K562 (cell line): ENCODE results near the gene TPCN1. TPM values are rescaled to one million over a fixed set of nuclear protein-coding genes. Genes with fewer than 3 reads are reported as not detected.

Experiments used
- ATAC-seq: fragments of 200-7000 bp; cut with Tn5 transposase; 3 replicates; pipeline ENCODE4 v1.9.1; 2020; ENCODE audit warnings: moderate library complexity
- BruUV-seq: library from RNA; stranded (reverse); fragments of 400-500 nt; replicated peaks from 2 replicates; lab custom pipeline; 2021; lab: Mats Ljungman, UMichigan
- CTCF ChIA-PET: fragments of 300-600 bp; formaldehyde crosslinking; extraction: SDS; loops from one replicate; lab custom pipeline; 2021; ENCODE audit warnings: low intra/inter-chr PET ratio; lab: Yijun Ruan, JAX
- POLR2A ChIA-PET: fragments of 300-600, 350-650 bp; sonication (Branson Sonifier 250); formaldehyde crosslinking; extraction: SDS; loops from one replicate; lab custom pipeline; 2021; ENCODE audit warnings: antibody characterized with exemption, inconsistent platforms; lab: Yijun Ruan, JAX
- DNase-seq, 4 experiments: peaks; one replicate each; pipeline versions ENCODE4 v3.0.0 to v3.0.0-alpha.2; 2011 to 2018; ENCODE audit warnings: low spot score in 3 of 4, mixed read lengths in 3 of 4; ENCODE audit errors: extremely low read depth in 1 of 4
- FAIRE-seq: peaks from 2 replicates; lab custom pipeline; 2011; peaks lifted over from hg19 to GRCh38; lab: Jason Lieb, UNC
- H2AFZ ChIP-seq: 2 replicates; pipeline ENCODE4 v1.6.0; 2011; ENCODE audit warnings: low read depth, low read length, control low read depth, inconsistent platforms
- H3K27ac ChIP-seq: fragments of 200-600 bp; 3 replicates; pipeline ENCODE4 v1.8.0; 2011; ENCODE audit warnings: low read depth, mild to moderate bottlenecking, control low read depth, inconsistent platforms, low read length, moderate library complexity, mixed read lengths; ENCODE audit errors: extremely low read depth
- H3K27me3 ChIP-seq, 2 experiments: fragments of 300-600 bp in 1 of 2; 2 replicates in 1 of 2; 3 replicates in 1 of 2; pipeline versions ENCODE4 v1.6.0 to v1.8.0; 2011; ENCODE audit warnings: inconsistent platforms in 2 of 2, low read length in 2 of 2, mild to moderate bottlenecking in 1 of 2, mixed read lengths in 1 of 2, moderate library complexity in 1 of 2; ENCODE audit not compliant: control insufficient read depth in 2 of 2, insufficient read depth in 2 of 2
- H3K36me3 ChIP-seq: fragments of 300-600 bp; 3 replicates; pipeline ENCODE4 v1.8.0; 2011; ENCODE audit warnings: mild to moderate bottlenecking, low read length, inconsistent platforms; ENCODE audit not compliant: control insufficient read depth, insufficient read depth
- H3K4me1 ChIP-seq, 2 experiments: fragments of 200-600 bp in 1 of 2; replicated peaks in 1 of 2; 2 replicates in 1 of 2; 3 replicates in 1 of 2; pipeline versions ENCODE4 v1.5.1 to v1.8.0; 2011; ENCODE audit warnings: inconsistent platforms in 2 of 2, low read length in 2 of 2, mild to moderate bottlenecking in 1 of 2, mixed read lengths in 1 of 2, moderate library complexity in 1 of 2; ENCODE audit not compliant: control insufficient read depth in 2 of 2, insufficient read depth in 2 of 2
- H3K4me2 ChIP-seq: 2 replicates; pipeline ENCODE4 v1.6.1; 2011; ENCODE audit warnings: low read length, control low read depth, inconsistent platforms, mixed read lengths; ENCODE audit not compliant: insufficient read depth
- H3K4me3 ChIP-seq: fragments of 200-600 bp; sonication (generic), shearing (Covaris generic); 2 replicates; pipeline ENCODE4 v1.5.1; 2016; ENCODE audit warnings: control low read depth, inconsistent platforms
- H3K79me2 ChIP-seq: fragments of 200-600 bp; 3 replicates; pipeline ENCODE4 v1.8.0; 2011; ENCODE audit warnings: low read length, inconsistent platforms; ENCODE audit not compliant: control insufficient read depth, insufficient read depth
- H3K9ac ChIP-seq, 2 experiments: 2 replicates each; pipeline versions ENCODE4 v1.6.0 to v1.6.1; 2011; ENCODE audit warnings: low read depth in 2 of 2, low read length in 2 of 2, control low read depth in 1 of 2, inconsistent platforms in 1 of 2, mild to moderate bottlenecking in 1 of 2, mixed read lengths in 1 of 2; ENCODE audit not compliant: insufficient read depth in 1 of 2
- H3K9me1 ChIP-seq: one replicate; pipeline ENCODE4 v1.6.0; 2011; ENCODE audit warnings: inconsistent platforms, mild to moderate bottlenecking, low read length, moderate library complexity; ENCODE audit not compliant: control insufficient read depth, insufficient read depth
- H3K9me3 ChIP-seq: replicated peaks from 2 replicates; pipeline ENCODE4 v1.5.1; 2011; ENCODE audit warnings: low read depth, low read length, inconsistent platforms; ENCODE audit not compliant: control insufficient read depth, insufficient read depth
- H4K20me1 ChIP-seq: replicated peaks from 2 replicates; pipeline ENCODE4 v1.6.1; 2011; ENCODE audit warnings: low read length, inconsistent platforms, mixed read lengths; ENCODE audit not compliant: control insufficient read depth, insufficient read depth
- BCOR ChIP-seq: fragments of 450-650 bp; IDR thresholded peaks from 2 replicates; pipeline ENCODE4 v1.6.1; 2016
- MAFK ChIP-seq: IDR thresholded peaks from 2 replicates; pipeline ENCODE4 v1.6.1; 2011; ENCODE audit warnings: low read length, improper control_type of control experiment
- MAZ ChIP-seq, 2 experiments: fragments of 450-650 bp in 1 of 2; sonication (generic) in 1 of 2; formaldehyde crosslinking; IDR thresholded peaks in 1 of 2; conservative IDR thresholded peaks in 1 of 2; 2 replicates each; pipeline versions ENCODE4 v1.4.0 to v1.5.0; 2020; ENCODE audit warnings: mild to moderate bottlenecking in 1 of 2, missing genetic modification reagents in 1 of 2
- NRF1 ChIP-seq, 2 experiments: fragments of 450-650 bp; IDR thresholded peaks in 1 of 2; conservative IDR thresholded peaks in 1 of 2; 2 replicates each; pipeline ENCODE4 v1.6.1; 2014; ENCODE audit warnings: mild to moderate bottlenecking in 2 of 2
- RBM25 ChIP-seq: fragments of 200-400 bp; formaldehyde crosslinking; IDR thresholded peaks from 2 replicates; pipeline ENCODE4 v1.6.1; 2018; ENCODE audit warnings: low read length, low read depth, moderate library complexity; ENCODE audit not compliant: severe bottlenecking
- TSHZ1 ChIP-seq: fragments of 250-450 bp; sonication (Bioruptor Pico); IDR thresholded peaks from 2 replicates; pipeline ENCODE4 v1.4.0; 2020; ENCODE audit warnings: mild to moderate bottlenecking, moderate library complexity
- ZFP36 ChIP-seq: fragments of 150-350 bp; IDR thresholded peaks from 2 replicates; pipeline ENCODE4 v1.6.1; 2018; ENCODE audit warnings: low read length, low read depth; ENCODE audit not compliant: partially characterized antibody
- ZKSCAN1 ChIP-seq: fragments of 150-350 bp; IDR thresholded peaks from 2 replicates; pipeline ENCODE4 v1.6.1; 2016; ENCODE audit warnings: low read depth, low read length
- ZNF318 ChIP-seq, 2 experiments: fragments of 450-650 bp; IDR thresholded peaks; 2 replicates each; pipeline ENCODE4 v1.6.1; 2016; ENCODE audit warnings: mild to moderate bottlenecking in 2 of 2, borderline replicate concordance in 1 of 2, low read depth in 1 of 2, moderate library complexity in 1 of 2
- ZNF77 ChIP-seq: fragments of 250-450 bp; sonication (Bioruptor Pico); IDR thresholded peaks from 2 replicates; pipeline ENCODE4 v1.5.0; 2020
- WGBS: fragments of 100-300 bp; shearing (Covaris generic); methylation state at CpG from one replicate; pipeline ENCODE4 v1.1.6; 2016; ENCODE audit warnings: low coverage, mixed read lengths; ENCODE audit not compliant: insufficient coverage; ENCODE audit errors: missing lambda C conversion rate; 5-methylcytosine and 5-hydroxymethylcytosine counted together
- in situ Hi-C: fragments of 300-500 bp; cut with MboI; formaldehyde crosslinking; loops from 4 replicates; pipeline ENCODE4 v1.15.0; 2018; ENCODE audit warnings: inconsistent platforms, mixed read lengths
- intact Hi-C: fragments of 100-400 bp; cut with micrococcal nuclease; formaldehyde crosslinking; loops from 2 replicates; pipeline ENCODE4 v1.14.2; 2022
- polyA plus RNA-seq, 8 experiments: library from polyadenylated mRNA; depleted of rRNA in 4 of 8; stranded (reverse) in 5 of 8; unstranded in 3 of 8; fragments of >200 nt; fragmentation: Nextera tagmentation in 2 of 8; fragmentation: Illumina TruSeq in 1 of 8; extraction: Ambion mirVana in 2 of 8; extraction: Trizol in 1 of 8; gene quantifications; 2 replicates each; pipeline versions ENCODE4 v1.2.1 to v1.2.3, GENCODE V29; 2011 to 2014; ENCODE audit warnings: inconsistent platforms in 1 of 8, missing spikeins in 1 of 8
- total RNA-seq, 7 experiments: library from RNA; depleted of rRNA in 6 of 7; stranded (reverse); fragments of >200 nt in 6 of 7; fragmentation: Illumina TruSeq in 2 of 7; extraction: Trizol in 2 of 7; gene quantifications; 2 replicates each; pipeline versions ENCODE4 v1.2.1 to v1.2.3, GENCODE V29; 2011 to 2021; ENCODE audit warnings: low replicate concordance in 1 of 7

Gene TPCN1
- total and polyA plus RNA-seq, 9 of the 15 experiments (the other 6 are each of a cell fraction or from before 2014, with no cell fraction given): 0.80 to 23.8 (median 7.4) TPM

- WGBS: 95% methylated on average over 10 of the region's 11 CpGs
- Histone ChIP-seq H3K4me2 (peak overlapping the region; percentile 84; the same call in 1 of the 2 replicates), H3K9me3 (no peaks in the 10 kb centered on the region), H3K27me3 (no peaks in the 10 kb centered on the region), H3K27ac (0 out of 3 replicates have a peak overlapping the region, but pooled peaks have one; percentile 4), H3K36me3 (peaks cover 68% of the 10 kb centered on the region), H4K20me1 (peaks cover 9% of the 10 kb centered on the region), H3K4me3 (no peak overlapping the region), H3K4me1 (peaks cover 26 to 40% of the 10 kb centered on the region in 2 experiments; a peak in 4 of 5 replicates), H3K79me2 (peaks cover 74% of the 10 kb centered on the region), H2AFZ (no peak overlapping the region), H3K9me1 (no peaks in the 10 kb centered on the region), H3K9ac (peak overlapping the region; percentile 26 to 29; a peak in 2 of 4 replicates)
- ChIA-PET POLR2A (interaction anchor here (0.6 to 0.9 kb wide), 3 partner anchors 11 to 285 kb away, joined by 3 to 4 read pairs (median 3); no protein-coding TSS in a partner anchor), CTCF (no interaction called here)
- no peak for TF ChIP-seq MAZ (CRISPR knock-in tag; conservative IDR thresholded peaks at IDR 0.05 in 1 of 2, IDR thresholded peaks at IDR 0.05 in 1 of 2)
- TF ChIP-seq ZFP36: peak; percentile 41
- no peak for TF ChIP-seq ZNF77 (CRISPR knock-in tag)
- peak; percentile 77 for TF ChIP-seq RBM25
- TF ChIP-seq ZKSCAN1: peak; percentile 90
- peak; percentile 63; the same call in 1 of the 2 replicates for TF ChIP-seq BCOR
- no peak for TF ChIP-seq TSHZ1 (CRISPR knock-in tag)
- TF ChIP-seq ZNF318 (IDR thresholded peaks at IDR 0.05; ENCODE audit: borderline replicate concordance in 1 of 2, low read depth in 1 of 2): no peak
- no peak for TF ChIP-seq MAFK
- no peak for TF ChIP-seq NRF1 (conservative IDR thresholded peaks at IDR 0.05 in 1 of 2, IDR thresholded peaks at IDR 0.05 in 1 of 2)
- intact Hi-C loops (no loop called here), in situ Hi-C loops (loop anchor here (25.0 kb wide), 1 partner anchor 229 kb away; the partner anchor contains the start of genes SDS and SDSL)
- ATAC-seq: no peak
- DNase-seq: no peak
- BruUV-seq: no TSS peak
- peak; percentile 15 for FAIRE-seq
Observed at GRCh38 chr12:113183030-113183589, 38.2 kb upstream of the TPCN1 start.
